Mucosa of rectum (tissue), 2 donors: Measurements from ENCODE around the gene BRD3.

Experiments
- H3K27ac ChIP-seq, 2 donors: one replicate each; pipeline ENCODE4 v1.7.0; 2013; ENCODE audit warnings: inconsistent platforms in 2 of 2, low read depth in 2 of 2, low read length in 2 of 2
- H3K27me3 ChIP-seq, 2 donors: one replicate each; pipeline ENCODE4 v1.7.0; 2013; ENCODE audit warnings: low read length in 2 of 2; ENCODE audit not compliant: control insufficient read depth in 2 of 2, insufficient read depth in 2 of 2
- H3K36me3 ChIP-seq, 2 donors: one replicate each; pipeline ENCODE4 v1.7.0; 2013; ENCODE audit warnings: low read length in 2 of 2; ENCODE audit not compliant: control insufficient read depth in 2 of 2, insufficient read depth in 2 of 2
- H3K4me1 ChIP-seq, 2 donors: one replicate each; pipeline ENCODE4 v1.7.0; 2013; ENCODE audit warnings: low read length in 2 of 2, mild to moderate bottlenecking in 1 of 2; ENCODE audit not compliant: control insufficient read depth in 2 of 2, insufficient read depth in 2 of 2
- H3K4me3 ChIP-seq, 2 donors: one replicate each; pipeline ENCODE4 v1.7.0; 2013; ENCODE audit warnings: low read length in 2 of 2
- H3K9ac ChIP-seq, 2 donors: one replicate each; pipeline ENCODE4 v1.7.0; 2013; ENCODE audit warnings: low read length in 2 of 2, low read depth in 1 of 2, mild to moderate bottlenecking in 1 of 2
- H3K9me3 ChIP-seq, 2 donors: one replicate each; pipeline ENCODE4 v1.7.0; 2013; ENCODE audit warnings: low read length in 2 of 2; ENCODE audit not compliant: control insufficient read depth in 2 of 2
- donor health status: healthy.
- donor health status: Normal muscosa, but diverticular disease.

BRD3 gene

GRCh38 chr9:134002796-134003195 is 65.0 kb downstream of the BRD3 start:
- Histone ChIP-seq H3K4me1 (no peaks in the 10 kb centered on the region), H3K27ac (no peak overlapping the region), H3K4me3 (no peak overlapping the region), H3K9me3 (no peaks in the 10 kb centered on the region), H3K27me3 (no peaks in the 10 kb centered on the region), H3K9ac (no peak overlapping the region), H3K36me3 (no peaks in the 10 kb centered on the region)

- Histone ChIP-seq H3K9me3 (no peaks in the 10 kb centered on the region), H3K9ac (no peak overlapping the region)
These were observed 68.0 kb downstream of the BRD3 start for GRCh38 chr9:133999851-134000265.

GRCh38 chr9:133998915-133999595 is 68.8 kb downstream of the BRD3 start:
- Histone ChIP-seq H3K9ac (no peak overlapping the region), H3K27ac (no peak overlapping the region), H3K4me1 (peaks cover 3% of the 10 kb centered on the region in 2 donors), H3K4me3 (no peak overlapping the region), H3K9me3 (no peaks in the 10 kb centered on the region), H3K27me3 (peaks cover 0 to 3% of the 10 kb centered on the region in 2 donors), H3K36me3 (no peaks in the 10 kb centered on the region)

More at GRCh38 chr9:133999851-134000265, 68.0 kb downstream of the BRD3 start:
- H3K4me3 ChIP-seq: no peak overlapping the region
- peaks cover 0 to 3% of the 10 kb centered on the region in 2 donors for H3K27me3 ChIP-seq
- H3K27ac ChIP-seq: no peak overlapping the region
- H3K4me1 ChIP-seq: no peaks in the 10 kb centered on the region
- H3K36me3 ChIP-seq: no peaks in the 10 kb centered on the region

GRCh38 chr9:133997584-133997983 is 70.2 kb downstream of the BRD3 start:
- H3K27me3 ChIP-seq: peaks cover 0 to 3% of the 10 kb centered on the region in 2 donors
- no peak overlapping the region for H3K9ac ChIP-seq
- no peak overlapping the region for H3K27ac ChIP-seq
- no peaks in the 10 kb centered on the region for H3K36me3 ChIP-seq
- peaks cover 14 to 15% of the 10 kb centered on the region in 2 donors for H3K4me1 ChIP-seq
- no peaks in the 10 kb centered on the region for H3K9me3 ChIP-seq
- H3K4me3 ChIP-seq: no peak overlapping the region

GRCh38 chr9:133996531-133997520 is 71.0 kb downstream of the BRD3 start:
- Histone ChIP-seq H3K36me3 (no peaks in the 10 kb centered on the region), H3K4me1 (peaks cover 14 to 15% of the 10 kb centered on the region in 2 donors), H3K9me3 (no peaks in the 10 kb centered on the region), H3K9ac (no peak overlapping the region), H3K27ac (no peak overlapping the region), H3K4me3 (no peak overlapping the region), H3K27me3 (peaks cover 0 to 3% of the 10 kb centered on the region in 2 donors)

- Histone ChIP-seq H3K9ac (no peak overlapping the region), H3K27ac (no peak overlapping the region), H3K4me3 (no peak overlapping the region), H3K9me3 (no peaks in the 10 kb centered on the region), H3K36me3 (no peaks in the 10 kb centered on the region), H3K4me1 (peaks cover 18 to 26% of the 10 kb centered on the region in 2 donors), H3K27me3 (peaks cover 0 to 3% of the 10 kb centered on the region in 2 donors)
These were observed 72.6 kb downstream of the BRD3 start for GRCh38 chr9:133995012-133995896.

GRCh38 chr9:133994353-133995011 is 73.3 kb downstream of the BRD3 start:
- Histone ChIP-seq H3K36me3 (no peaks in the 10 kb centered on the region), H3K27me3 (peaks cover 0 to 3% of the 10 kb centered on the region in 2 donors), H3K4me1 (peaks cover 24 to 31% of the 10 kb centered on the region in 2 donors), H3K9ac (no peak overlapping the region), H3K4me3 (peak overlapping the region in 1 of 2 donors; percentile 16), H3K27ac (no peak overlapping the region), H3K9me3 (no peaks in the 10 kb centered on the region)

- peaks cover 0 to 3% of the 10 kb centered on the region in 2 donors for H3K27me3 ChIP-seq
- no peaks in the 10 kb centered on the region for H3K36me3 ChIP-seq
- H3K4me1 ChIP-seq: peaks cover 24 to 31% of the 10 kb centered on the region in 2 donors
- H3K27ac ChIP-seq: peak overlapping the region in 1 of 2 donors; percentile 93
- H3K9me3 ChIP-seq: no peaks in the 10 kb centered on the region
- H3K9ac ChIP-seq: peak overlapping the region; percentile 53 to 88
- H3K4me3 ChIP-seq: peak overlapping the region; percentile 78 to 84
These were observed 74.1 kb downstream of the BRD3 start for GRCh38 chr9:133993635-133994253.
